Stimulated activated CD4-positive, alpha-beta T cell treated with anti-CD3 and anti-CD28 coated beads, Interleukin-2, amount 100 ng/mL, for 4 hours (primary cell): ENCODE data around the gene MUL1.

Experiments
- DNase-seq: peaks from one replicate; pipeline ENCODE4 v3.0.0-alpha.2; 2020; ENCODE audit warnings: low read depth

Gene MUL1

GRCh38 chr1:20470194-20470593, 37.8 kb downstream of the MUL1 start:
- no peak for DNase-seq

GRCh38 chr1:20469406-20470076, 38.4 kb downstream of the MUL1 start:
- DNase-seq: no peak

GRCh38 chr1:20466273-20466672, 41.7 kb downstream of the MUL1 start:
- peak; percentile 16 for DNase-seq

GRCh38 chr1:20465187-20465586, 42.8 kb downstream of the MUL1 start:
- no peak for DNase-seq

GRCh38 chr1:20463502-20463901, 44.4 kb downstream of the MUL1 start:
- DNase-seq: no peak

- no peak for DNase-seq
These were observed 45.6 kb downstream of the MUL1 start for GRCh38 chr1:20462397-20462796.

GRCh38 chr1:20458717-20459116, 49.2 kb downstream of the MUL1 start:
- no peak for DNase-seq

- no peak for DNase-seq
These were observed 53.9 kb downstream of the MUL1 start for GRCh38 chr1:20454004-20454403.

- DNase-seq: no peak
These were observed 58.1 kb downstream of the MUL1 start for GRCh38 chr1:20449735-20450311.
